DMS53 treated with DMSO at 0.1 percent for 48 hours (cell line): ENCODE results near the gene TAF1.
"Not testable (repeated sequence)": the region's sequence is repeated elsewhere in the genome, so short reads cannot be mapped to it uniquely, and the experiment has no call there.

Experiments used
- DNase-seq: peaks from one replicate; lab custom pipeline; 2025; ENCODE audit not compliant: unreplicated experiment; lab: John Stamatoyannopoulos, UW

The TAF1 gene

DNA sequence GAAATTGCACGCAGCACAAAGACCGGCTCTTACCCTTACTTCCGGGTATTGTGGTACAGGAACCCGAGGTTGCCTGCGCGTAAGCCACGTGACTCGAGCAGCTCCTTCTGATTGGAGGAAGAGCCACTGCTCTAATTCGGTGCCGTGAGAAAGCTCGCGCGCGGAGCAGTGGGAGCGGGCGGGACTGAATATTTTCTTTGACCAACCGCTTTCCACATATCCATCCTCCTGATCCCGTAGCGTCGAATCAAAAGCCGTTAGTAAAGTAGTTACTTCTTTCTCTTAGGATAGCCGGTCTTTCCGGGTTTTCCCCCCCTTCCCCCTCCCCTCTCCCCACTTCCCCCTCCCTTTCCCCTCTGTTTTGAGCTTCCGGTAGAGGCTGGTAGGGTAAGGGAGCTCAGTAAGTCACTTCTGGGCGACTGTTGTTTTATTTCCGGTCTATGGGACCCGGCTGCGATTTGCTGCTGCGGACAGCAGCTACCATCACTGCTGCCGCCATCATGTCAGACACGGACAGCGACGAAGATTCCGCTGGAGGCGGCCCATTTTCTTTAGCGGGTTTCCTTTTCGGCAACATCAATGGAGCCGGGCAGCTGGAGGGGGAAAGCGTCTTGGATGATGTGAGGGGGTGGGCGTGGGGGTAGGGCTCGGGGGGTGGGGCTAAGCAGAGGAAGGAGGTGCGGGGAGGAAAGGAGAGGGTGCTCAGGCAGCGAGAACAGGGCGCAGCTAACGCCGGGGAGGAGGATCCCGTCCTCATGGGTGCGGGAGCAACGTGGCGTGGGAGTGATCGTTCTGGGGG, at the start of gene TAF1:
TSS of gene TAF1 (plus strand) at position 483 of the 799 bp plus-strand sequence. CDS start at position 501, 18 bp downstream.
- peak; percentile 97 for DNase-seq

- not testable (repeated sequence) for DNase-seq
These were observed 49.2 kb upstream of the TAF1 start for GRCh38 chrX:71316959-71317358.

DNA sequence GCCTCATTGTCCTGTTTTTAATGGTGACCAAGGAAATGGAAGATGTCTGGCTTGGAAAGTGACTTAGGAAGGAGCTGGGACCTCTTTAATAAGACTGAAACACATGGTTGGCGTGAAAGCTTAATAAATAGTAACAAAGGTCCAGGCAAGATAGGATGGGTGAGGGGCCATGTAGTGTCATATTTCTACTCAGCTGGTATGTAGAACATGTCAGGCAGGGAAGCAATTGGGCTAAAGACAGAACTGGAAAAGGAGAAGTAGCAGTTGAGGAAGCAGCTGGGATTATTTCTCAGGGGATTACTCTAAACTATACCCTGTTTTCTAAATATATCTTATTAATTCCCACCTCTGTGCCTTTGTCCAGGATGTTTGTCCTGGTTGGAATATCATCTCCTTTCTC, 46.0 kb upstream of the TAF1 start:
- no peak for DNase-seq

GRCh38 chrX:71321731-71322130, 44.4 kb upstream of the TAF1 start:
- no peak for DNase-seq

DNA sequence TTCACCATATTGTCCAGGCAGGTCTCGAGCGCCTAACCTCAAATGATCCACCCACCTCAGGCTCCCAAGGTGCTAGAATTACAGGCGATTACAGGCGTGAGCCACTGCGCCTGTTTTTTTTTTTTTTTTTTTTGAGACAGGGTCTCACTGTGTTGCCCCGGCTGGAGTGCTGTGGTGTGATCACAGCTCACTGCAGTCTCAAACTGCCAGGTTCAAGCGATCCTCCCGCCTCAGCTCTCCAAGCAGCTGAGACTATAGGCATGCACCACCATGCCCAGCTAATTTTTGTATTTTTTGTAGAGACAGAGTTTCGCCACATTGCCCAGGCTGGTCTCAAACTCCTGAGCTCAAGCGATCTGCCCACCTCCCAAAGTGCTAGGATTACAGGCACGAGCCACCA, 41.7 kb upstream of the TAF1 start:
- DNase-seq, result not testable (repeated sequence)

GRCh38 chrX:71326394-71326793, 39.8 kb upstream of the TAF1 start:
- no peak for DNase-seq

- not testable (repeated sequence) for DNase-seq
These were observed 16.9 kb upstream of the TAF1 start for GRCh38 chrX:71349151-71349665.

DNA sequence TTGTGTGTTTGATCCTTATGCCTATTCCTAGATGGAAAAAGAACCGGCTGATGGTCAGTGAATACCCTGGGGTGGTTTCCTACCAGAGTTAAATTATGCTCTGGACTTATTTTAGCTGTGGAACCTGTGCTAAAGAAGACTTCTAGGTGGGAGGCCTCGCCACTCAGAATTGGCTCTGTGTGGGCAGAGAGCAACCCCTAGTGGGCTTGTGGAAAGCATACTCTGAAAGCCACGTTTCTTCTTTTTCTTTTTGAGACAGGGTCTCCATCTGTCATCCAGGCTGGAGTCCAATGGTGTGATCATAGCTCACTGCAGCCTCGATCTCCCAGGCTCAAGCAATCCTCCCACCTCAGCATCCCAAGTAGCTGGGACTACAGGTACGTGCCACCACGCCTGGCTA, 16.3 kb upstream of the TAF1 start:
- DNase-seq, result not testable (repeated sequence)

DNA sequence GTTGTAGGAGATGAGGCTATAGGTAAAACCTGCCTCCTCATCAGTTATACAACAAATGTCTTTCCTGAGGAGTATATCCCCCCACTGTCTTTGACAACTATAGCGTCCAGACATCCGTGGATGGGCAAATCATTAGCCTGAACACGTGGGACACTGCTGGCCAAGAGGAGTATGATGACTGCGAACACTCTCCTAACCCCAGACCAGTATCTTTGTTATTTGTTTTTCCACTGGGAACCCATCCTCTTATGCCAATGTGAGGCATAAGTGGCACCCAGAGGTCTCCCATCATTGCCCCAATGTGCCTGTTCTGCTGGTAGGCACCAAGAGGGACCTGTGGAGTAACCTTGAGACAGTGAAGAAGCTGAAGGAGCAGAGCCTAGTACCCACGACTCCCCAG, 13.7 kb upstream of the TAF1 start:
- not testable (repeated sequence) for DNase-seq

- no peak for DNase-seq
These were observed 1.9 kb upstream of the TAF1 start for GRCh38 chrX:71364221-71364620.

DNA sequence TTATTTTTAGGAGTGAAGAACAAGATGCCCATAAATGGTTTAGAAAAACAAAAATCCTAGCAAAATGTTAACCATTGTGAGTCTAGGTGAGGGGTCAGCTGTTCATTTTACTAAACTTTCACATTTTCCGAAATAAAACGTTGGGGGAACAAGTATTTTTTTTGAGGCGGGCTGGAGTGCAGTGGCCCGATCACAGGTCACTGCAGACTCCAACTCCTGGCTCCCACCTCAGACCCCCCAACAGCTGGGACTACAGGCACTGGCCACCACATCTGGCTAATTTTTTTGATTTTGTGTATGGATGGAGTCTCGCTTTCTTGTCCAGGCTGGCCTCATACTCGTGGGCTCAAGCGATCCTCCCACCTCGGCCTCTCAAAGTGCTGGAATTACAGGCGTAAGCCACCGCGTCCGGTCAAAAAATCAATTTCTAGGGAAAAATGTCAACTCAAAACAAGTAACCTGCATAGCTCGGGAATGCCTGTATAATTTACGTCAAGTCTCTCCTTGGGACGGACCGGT, 742 bp upstream of the TAF1 start:
- DNase-seq, result no peak

GRCh38 chrX:71366674-71367256, 608 bp downstream of the TAF1 start:
- no peak for DNase-seq

DNA sequence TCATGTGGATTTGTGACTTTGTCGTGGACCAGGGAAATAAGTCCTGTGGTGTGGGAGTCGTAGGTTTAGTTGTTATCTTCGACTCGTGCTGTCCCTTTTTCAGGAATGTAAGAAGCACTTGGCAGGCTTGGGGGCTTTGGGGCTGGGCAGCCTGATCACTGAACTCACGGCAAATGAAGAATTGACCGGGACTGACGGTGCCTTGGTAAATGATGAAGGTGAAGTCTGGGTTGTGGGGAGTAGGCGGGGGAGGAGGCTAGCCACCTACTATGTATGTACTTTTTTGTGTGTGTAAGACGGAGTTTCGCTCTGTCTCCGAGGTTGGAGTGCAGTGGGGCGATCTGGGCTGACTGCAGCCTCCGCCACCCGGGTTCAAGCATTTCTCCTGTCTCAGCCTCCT, 1.2 kb downstream of the TAF1 start:
- no peak for DNase-seq

- DNase-seq, result no peak
These were observed 6.2 kb downstream of the TAF1 start for GRCh38 chrX:71372388-71372787.

DNA sequence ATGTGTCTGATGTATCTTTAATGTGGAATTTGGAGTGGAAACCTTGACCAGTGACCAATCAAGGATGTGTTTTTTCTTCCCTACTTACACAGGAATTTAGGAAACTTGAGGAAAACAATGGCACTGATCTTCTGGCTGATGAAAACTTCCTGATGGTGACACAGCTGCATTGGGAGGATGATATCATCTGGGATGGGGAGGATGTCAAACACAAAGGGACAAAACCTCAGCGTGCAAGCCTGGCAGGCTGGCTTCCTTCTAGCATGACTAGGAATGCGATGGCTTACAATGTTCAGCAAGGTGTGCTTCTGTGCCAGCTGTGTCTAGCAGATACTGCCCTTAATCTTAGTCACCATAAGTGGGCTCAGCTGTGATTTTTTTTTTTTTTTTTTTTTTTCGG, 12.6 kb downstream of the TAF1 start:
- DNase-seq, result no peak

- DNase-seq, result not testable (repeated sequence)
These were observed 25.6 kb downstream of the TAF1 start for GRCh38 chrX:71391725-71392124.

DNA sequence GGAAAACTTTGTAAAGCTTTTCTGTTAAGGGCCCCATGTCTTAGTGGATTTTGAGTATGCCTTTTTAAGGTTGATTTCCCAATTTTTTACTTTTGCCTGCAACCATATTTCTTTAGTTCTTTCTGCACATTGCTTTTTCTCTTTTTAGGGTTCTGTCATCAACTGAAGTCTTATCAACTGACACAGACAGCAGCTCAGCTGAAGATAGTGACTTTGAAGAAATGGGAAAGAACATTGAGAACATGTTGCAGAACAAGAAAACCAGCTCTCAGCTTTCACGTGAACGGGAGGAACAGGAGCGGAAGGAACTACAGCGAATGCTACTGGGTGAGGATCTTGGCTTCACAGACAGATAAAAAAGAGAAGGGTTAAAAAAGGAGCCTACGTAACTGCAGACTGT, 27.8 kb downstream of the TAF1 start:
- DNase-seq, result no peak

DNA sequence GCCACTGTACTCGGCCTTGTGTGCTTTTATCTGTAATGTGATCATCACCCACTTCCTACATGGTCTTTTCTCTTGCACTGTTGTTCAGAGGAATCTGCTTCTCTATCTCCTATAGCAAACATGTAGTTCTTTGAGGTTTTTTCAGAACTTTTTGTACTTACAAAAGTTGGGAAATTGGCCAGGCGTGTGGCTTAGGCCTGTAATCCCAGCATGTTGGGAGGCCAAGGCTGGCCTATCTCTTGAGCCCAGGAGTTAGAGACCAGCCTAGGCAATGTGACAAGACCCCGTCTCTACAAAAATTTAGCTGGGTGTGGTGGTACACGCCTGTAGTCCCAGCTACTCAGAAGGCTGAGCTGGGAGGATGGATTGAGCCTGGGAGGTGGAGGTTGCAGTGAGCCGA, 30.4 kb downstream of the TAF1 start:
- no peak for DNase-seq

- no peak for DNase-seq
These were observed 34.6 kb downstream of the TAF1 start for GRCh38 chrX:71400710-71401109.

DNA sequence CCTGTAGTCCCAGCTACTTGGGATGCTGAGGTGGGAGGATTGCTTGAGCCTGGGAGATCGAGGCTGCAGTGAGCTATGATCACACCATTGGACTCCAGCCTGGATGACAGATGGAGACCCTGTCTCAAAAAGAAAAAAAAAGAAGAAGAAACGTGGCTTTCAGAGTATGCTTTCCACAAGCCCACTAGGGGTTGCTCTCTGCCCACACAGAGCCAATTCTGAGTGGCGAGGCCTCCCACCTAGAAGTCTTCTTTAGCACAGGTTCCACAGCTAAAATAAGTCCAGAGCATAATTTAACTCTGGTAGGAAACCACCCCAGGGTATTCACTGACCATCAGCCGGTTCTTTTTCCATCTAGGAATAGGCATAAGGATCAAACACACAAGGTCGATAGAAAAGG, 50.1 kb downstream of the TAF1 start:
- DNase-seq, result not testable (repeated sequence)

DNA sequence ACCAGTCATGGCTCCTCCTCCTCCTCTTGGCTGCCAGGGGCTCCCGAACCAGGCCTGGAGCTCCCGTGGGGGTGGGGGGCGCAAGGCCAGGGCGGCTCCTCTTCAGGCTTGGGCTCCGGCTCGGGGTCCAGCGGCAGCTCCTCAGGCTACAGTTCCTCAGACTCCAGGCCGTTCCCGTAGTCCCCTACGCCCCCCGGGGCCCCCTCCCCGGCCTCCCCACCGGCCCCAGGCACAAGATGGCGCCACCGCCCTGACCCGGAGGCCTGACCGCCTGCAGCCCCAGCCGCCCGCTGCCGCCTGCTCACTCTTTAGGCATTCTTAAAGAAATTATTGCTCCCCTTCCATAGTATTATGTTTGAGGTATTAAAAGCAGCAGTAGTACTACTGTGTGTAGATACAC, 54.5 kb downstream of the TAF1 start:
- DNase-seq, result no peak

DNA sequence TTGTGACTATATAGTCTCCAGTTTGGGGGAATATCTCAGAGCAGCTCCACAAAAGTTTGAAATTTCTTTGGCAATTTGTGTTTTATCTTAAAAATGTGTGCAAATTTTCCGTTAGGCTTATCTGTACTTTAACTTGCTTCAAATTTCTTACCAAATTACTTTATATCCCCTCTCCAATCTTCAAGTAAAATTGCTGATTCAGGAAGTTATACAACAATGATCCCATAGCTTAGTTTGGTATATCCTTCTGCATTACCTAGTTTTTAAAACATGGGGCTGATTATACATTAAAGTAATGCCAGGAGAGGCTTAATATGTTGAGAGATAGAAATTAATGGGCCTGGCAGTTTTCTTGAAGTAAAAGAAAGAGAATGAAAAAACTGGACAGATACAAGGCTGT, 66.6 kb downstream of the TAF1 start:
- no peak for DNase-seq
